GM12865 (cell line): ENCODE data around the gene DNAJC1.

Source experiments
- DNase-seq: peaks from one replicate; pipeline ENCODE4 v3.0.0; 2010; ENCODE audit warnings: low read depth
- H3K4me3 ChIP-seq: 2 replicates; pipeline ENCODE4 v1.5.1; 2011; ENCODE audit warnings: mild to moderate bottlenecking, low read depth, low read length, control low read depth
- CTCF ChIP-seq: IDR thresholded peaks from 2 replicates; pipeline ENCODE4 v1.5.1; 2011; ENCODE audit warnings: low read length, control low read depth, low read depth, inconsistent platforms; ENCODE audit not compliant: insufficient read depth; ENCODE audit errors: missing control alignments

The DNAJC1 gene

GRCh38 chr10:21975378-21975990 lies 28.0 kb downstream of the DNAJC1 start:
- TF ChIP-seq CTCF: no peak
- H3K4me3 ChIP-seq: no peak overlapping the region
- DNase-seq: no peak

GRCh38 chr10:21972584-21972983 lies 30.9 kb downstream of the DNAJC1 start:
- H3K4me3 ChIP-seq: no peak overlapping the region
- peak; percentile 17 for DNase-seq
- no peak for TF ChIP-seq CTCF

- no peak overlapping the region for H3K4me3 ChIP-seq
- TF ChIP-seq CTCF: no peak
- DNase-seq: no peak
Measured at GRCh38 chr10:21969326-21970287, 33.9 kb downstream of the DNAJC1 start.

GRCh38 chr10:21964983-21965665 lies 38.4 kb downstream of the DNAJC1 start:
- DNase-seq: no peak
- no peak for TF ChIP-seq CTCF
- no peak overlapping the region for H3K4me3 ChIP-seq

- DNase-seq: no peak
- TF ChIP-seq CTCF: no peak
- H3K4me3 ChIP-seq: no peak overlapping the region
Measured at GRCh38 chr10:21962358-21962757, 41.2 kb downstream of the DNAJC1 start.

- H3K4me3 ChIP-seq: no peak overlapping the region
- DNase-seq: no peak
- no peak for TF ChIP-seq CTCF
Measured at GRCh38 chr10:21961847-21962246, 41.7 kb downstream of the DNAJC1 start.
